Measurements from ENCODE around the gene C10orf105.

C10orf105 gene

DNA sequence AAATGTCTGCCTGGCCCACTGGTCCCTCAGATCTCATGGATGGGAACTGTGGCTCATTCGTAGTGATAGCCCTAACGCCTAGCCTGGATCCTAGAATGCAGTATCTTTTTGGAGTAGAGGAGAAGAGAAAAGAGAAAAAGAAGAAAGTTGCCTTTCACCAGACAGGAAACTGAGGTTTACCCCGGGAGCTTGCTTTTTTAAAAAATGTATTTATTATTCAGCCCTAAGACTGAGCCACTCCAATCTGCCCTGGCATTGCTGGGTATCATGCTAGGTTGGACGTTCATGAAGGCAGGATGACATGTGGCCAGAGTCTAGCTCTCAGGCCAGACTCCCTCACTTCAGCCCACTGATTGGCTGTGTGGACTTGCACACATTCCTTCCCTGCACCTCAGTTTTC, 21.5 kb upstream of the C10orf105 start:
- H3K4me3 ChIP-seq (ENCODE audit: low read depth, low read length) = no peak overlapping the region
- TF ChIP-seq, protein P1, sequence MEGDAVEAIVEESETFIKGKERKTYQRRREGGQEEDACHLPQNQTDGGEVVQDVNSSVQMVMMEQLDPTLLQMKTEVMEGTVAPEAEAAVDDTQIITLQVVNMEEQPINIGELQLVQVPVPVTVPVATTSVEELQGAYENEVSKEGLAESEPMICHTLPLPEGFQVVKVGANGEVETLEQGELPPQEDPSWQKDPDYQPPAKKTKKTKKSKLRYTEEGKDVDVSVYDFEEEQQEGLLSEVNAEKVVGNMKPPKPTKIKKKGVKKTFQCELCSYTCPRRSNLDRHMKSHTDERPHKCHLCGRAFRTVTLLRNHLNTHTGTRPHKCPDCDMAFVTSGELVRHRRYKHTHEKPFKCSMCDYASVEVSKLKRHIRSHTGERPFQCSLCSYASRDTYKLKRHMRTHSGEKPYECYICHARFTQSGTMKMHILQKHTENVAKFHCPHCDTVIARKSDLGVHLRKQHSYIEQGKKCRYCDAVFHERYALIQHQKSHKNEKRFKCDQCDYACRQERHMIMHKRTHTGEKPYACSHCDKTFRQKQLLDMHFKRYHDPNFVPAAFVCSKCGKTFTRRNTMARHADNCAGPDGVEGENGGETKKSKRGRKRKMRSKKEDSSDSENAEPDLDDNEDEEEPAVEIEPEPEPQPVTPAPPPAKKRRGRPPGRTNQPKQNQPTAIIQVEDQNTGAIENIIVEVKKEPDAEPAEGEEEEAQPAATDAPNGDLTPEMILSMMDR (IDR thresholded peaks at IDR 0.05; ENCODE audit: low read depth, low read length) = no peak

DNA sequence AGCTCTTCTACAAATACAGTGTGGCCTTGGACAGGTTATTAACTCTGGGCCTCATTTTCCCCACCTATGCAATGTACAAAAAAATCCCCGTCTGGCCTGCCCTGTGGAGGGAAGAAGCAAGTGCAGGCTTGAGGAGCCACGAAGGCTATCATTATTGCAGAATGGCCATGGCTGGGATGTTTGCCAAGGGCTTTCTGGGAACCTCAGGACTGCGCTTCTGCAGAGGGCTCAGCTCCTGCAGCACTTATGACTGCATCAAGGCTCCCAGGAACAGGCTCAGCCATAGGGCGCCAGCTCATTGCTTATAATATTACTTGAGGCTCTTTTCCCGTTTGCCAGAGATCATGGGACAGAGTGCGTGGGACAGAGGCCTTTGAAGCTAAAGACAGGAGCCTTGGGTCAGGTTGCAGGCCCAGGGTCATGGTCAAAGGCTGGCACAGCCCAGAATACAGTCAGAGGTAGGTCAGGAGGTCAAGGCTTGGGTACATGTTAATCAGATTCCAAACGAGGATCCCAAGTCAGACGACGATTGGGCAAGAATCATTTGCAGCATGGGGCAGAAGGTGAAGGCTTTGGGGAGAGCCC, 20.6 kb upstream of the C10orf105 start:
- TF ChIP-seq, protein P1 (IDR thresholded peaks at IDR 0.05; ENCODE audit: low read depth, low read length) = 0 out of 2 replicates have a peak, but pooled peaks have one; percentile 6
- no peak overlapping the region for H3K4me3 ChIP-seq (ENCODE audit: low read depth, low read length)

DNA sequence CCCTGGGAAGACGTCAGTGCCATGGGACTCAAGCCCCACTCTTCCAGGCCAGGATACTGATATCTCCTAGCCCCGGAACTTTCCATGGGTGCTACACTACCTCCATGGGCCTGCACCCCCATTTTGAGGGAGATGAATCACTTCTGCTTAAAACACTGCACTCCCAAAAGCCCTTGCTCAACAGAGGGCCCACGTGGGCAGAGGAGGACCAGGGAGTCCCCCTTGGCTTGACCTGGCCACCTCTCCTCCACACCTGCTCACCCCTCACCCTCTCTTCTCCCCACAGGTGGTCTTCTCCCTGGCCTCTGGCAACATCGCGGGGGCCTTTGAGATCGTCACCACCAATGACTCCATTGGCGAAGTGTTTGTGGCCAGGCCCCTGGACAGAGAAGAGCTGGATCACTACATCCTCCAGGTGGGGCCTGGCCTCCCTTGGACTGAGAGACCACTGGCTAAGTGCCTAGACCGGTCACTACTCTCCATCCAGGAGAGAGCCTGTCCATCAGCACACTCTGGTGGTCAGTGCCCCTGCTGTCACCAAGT, 19.9 kb upstream of the C10orf105 start:
- TF ChIP-seq, protein P1 (IDR thresholded peaks at IDR 0.05; ENCODE audit: low read depth, low read length) = no peak
- no peak overlapping the region for H3K4me3 ChIP-seq (ENCODE audit: low read depth, low read length)

DNA sequence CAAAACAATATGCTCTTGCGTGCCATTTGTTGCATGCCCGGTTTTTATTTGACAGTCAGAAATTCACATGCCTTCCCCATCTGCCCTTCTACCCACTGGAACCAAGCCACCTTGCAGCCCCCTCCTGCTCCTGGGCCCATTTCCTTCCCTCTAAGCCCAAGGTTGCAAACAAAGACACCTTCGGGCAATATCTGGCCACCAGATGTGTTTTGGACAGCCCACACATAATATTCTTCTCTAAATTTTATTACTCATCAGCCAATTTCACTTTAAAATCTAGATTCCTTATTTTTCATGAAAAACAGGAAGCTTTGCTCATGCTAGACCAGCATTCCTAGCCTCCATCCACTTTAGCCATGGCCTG, 18.2 kb upstream of the C10orf105 start:
- TF ChIP-seq, protein P1 (IDR thresholded peaks at IDR 0.05; ENCODE audit: low read depth, low read length) = no peak
- H3K4me3 ChIP-seq (ENCODE audit: low read depth, low read length) = no peak overlapping the region

DNA sequence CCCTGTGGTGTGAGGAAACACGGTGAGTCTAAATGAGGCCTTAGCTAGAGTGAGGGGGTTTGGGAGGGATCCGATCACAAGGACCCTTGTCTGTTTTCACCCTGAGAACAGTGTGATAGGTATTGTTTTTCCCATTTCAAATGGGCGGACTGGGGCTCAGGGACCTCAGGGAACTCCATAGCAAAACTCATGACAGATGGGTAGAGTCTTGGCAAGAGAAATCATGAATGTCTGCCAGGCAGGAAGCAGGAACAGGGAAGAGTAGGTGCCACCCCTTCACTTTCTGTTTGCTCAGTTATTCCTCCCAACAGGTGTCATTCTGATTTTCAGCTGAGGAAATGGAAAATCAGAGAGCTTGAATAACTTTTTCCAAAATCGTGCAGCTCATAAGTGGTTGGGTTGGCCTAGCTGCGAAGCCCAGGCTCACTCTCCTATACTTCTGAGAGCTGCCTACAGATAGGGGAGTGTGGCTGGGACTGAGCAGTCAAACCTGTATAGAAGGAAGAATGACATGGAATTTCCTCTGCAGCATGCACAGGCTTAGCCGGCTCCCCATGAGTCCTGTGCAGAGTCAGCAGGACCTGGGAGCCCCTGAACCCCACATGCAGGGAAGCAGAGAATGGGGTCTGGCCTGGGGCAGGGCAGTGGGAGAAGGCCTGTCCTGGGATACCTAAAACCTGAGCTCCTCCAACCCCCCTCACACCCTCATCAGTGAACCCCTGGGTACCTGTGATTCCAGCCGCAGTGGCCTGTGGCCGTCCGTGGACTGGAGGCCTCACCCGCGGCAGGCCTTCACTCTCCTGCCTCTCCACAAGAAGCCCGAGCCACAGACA, 17.6 kb upstream of the C10orf105 start:
- TF ChIP-seq, protein P1 (IDR thresholded peaks at IDR 0.05; ENCODE audit: low read depth, low read length) = no peak
- no peak overlapping the region for H3K4me3 ChIP-seq (ENCODE audit: low read depth, low read length)

DNA sequence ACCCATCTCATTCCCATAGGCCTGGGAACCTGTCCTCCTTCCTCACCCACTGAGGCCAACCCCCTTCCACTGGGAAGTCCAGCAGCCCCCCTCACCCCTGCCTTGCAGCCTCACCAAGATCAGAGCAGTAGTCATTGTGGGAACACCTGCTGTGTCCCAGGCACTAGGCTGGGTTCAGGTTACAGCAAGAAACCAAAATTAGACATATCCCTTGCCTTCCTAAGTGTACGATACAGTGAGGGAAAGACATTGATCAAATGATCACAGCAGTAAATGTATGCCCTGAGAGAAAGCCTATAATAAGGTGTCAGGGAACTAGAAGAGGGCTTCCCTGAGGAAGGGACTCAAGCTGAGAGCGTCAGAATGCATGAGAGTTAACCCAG, 17.0 kb upstream of the C10orf105 start:
- H3K4me3 ChIP-seq (ENCODE audit: low read depth, low read length) = no peak overlapping the region
- TF ChIP-seq, protein P1 (IDR thresholded peaks at IDR 0.05; ENCODE audit: low read depth, low read length) = no peak
